ENCODE measurements around the gene AOC3.
"Not testable (repeated sequence)": the region's sequence is repeated elsewhere in the genome, so short reads cannot be mapped to it uniquely, and the experiment has no call there.

The AOC3 gene

DNA sequence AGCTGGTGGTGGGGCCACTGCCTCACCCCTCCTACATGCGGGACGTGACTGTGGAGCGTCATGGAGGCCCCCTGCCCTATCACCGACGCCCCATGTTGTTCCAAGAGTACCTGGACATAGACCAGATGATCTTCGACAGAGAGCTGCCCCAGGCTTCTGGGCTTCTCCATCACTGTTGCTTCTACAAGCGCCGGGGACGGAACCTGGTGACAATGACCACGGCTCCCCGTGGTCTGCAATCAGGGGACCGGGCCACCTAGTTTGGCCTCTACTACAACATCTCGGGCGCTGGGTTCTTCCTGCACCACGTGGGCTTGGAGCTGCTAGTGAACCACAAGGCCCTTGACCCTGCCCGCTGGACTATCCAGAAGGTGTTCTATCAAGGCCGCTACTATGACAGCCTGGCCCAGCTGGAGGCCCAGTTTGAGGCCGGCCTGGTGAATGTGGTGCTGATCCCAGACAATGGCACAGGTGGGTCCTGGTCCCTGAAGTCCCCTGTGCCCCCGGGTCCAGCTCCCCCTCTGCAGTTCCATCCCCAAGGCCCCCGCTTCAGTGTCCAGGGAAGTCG lies 16.8 kb downstream of the AOC3 start:
- DNase-seq, result not testable (repeated sequence)

DNA sequence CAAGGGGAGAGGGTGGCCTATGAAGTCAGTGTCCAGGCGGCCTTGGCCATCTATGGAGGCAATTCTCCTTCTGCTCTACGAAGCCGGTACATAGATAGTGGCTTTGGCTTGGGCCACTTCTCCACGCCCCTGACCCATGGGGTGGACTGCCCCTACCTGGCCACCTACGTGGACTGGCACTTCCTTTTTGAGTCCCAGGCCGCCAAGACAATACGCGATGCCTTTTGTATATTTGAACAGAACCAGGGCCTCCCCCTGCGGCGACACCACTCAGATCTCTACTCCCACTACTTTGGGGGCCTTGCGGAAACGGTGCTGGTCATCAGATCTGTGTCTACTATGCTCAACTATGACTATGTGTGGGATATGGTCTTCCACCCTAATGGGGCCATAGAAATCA lies 17.3 kb downstream of the AOC3 start:
- DNase-seq, result no peak

DNA sequence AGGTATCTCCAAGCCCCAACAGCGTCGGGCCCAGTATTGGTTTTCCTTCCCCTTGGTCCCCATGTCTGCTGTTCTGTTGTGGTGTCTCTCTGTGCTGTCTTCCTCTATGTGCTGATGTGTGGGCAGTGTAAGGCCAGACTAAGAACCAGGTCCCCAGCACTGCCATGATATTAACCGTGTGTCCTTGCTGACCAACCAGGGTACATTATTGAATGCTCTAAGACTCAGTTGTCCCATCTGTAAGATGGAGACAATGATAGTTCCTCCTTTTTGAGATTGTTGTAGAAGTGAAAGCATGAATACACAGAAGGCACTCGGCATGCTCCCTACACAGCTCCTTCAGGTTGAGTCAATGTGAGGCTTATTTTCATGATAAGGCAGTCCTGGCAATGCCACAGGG lies 20.6 kb downstream of the AOC3 start:
- DNase-seq, result no peak

DNA sequence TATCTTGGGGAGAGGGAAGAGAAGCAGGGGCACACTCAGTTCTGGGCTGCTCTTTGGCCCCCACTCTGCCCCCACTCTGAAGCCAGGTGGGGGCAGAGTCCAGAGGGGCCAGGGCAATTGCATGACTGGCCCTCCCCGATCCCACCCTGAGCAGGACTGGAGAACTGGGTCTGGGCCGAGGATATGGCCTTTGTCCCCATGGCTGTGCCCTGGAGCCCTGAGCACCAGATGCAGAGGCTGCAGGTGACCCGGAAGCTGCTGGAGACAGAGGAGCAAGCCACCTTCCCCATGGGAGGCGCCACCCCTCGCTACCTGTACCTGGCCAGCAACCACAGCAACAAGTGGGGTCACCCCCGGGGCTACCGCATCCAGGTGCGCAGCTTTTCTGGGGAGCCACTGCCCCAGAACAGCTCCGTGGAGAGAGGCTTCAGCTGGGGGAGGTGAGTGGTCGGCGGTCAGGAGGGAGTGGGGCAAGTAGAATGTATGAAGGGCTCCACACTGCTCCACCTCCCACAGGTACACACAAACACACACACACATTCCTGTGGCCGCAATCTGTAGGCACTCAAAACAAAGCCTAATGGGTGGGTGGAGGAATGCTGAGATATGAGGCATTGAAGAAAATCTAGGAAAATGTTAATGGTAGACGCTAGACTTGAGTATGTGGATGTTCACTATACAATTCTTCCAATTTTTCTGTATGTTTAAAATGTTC lies 21.4 kb downstream of the AOC3 start:
- DNase-seq, result no peak

DNA sequence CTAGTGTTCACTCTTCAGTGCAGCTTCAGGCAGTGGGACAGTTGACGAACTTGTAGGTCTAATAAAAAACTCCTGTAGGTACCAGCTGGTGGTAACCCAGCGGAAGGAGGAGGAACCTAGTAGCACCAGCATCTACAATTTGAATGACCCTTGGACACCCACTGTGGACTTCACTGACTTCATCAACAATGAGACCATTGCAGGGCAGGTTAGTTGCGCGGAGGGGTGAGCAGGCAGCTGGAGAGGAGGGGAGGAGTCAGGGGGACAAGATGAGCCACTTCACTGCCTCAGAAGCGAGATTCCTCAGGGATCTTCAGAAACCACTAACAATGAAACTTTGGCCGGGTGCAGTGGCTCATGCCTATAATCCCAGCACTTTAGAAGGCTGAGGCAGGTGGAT lies 22.3 kb downstream of the AOC3 start:
- DNase-seq, result no peak

DNA sequence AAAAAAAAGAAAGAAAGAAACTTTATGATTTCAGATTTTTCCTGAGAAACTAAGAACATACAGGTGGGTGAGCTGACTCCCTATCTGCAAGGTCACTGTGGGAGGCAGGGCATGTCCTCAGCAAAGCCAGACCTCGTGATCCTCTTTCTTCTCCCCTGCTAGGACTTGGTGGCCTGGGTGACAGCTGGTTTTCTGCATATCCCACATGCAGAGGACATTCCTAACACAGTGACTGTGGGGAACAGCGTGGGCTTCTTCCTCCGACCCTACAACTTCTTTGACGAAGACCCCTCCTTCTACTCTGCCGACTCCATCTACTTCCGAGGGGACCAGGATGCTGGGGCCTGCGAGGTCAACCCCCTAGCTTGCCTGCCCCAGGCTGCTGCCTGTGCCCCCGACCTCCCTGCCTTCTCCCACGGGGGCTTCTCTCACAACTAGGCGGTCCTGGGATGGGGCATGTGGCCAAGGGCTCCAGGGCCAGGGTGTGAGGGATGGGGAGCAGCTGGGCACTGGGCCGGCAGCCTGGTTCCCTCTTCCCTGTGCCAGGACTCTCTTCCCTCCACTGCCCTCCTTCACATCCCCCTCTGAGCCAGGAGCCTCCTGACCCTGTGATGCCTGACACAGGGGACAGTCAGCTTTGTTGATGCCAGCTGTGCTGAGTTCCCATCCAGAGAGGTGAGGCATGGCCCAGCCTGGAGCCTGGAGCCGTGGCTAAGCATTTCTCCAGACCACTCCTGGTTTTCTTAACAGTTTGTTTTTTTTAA lies 23.1 kb downstream of the AOC3 start:
- not testable (repeated sequence) for DNase-seq

DNA sequence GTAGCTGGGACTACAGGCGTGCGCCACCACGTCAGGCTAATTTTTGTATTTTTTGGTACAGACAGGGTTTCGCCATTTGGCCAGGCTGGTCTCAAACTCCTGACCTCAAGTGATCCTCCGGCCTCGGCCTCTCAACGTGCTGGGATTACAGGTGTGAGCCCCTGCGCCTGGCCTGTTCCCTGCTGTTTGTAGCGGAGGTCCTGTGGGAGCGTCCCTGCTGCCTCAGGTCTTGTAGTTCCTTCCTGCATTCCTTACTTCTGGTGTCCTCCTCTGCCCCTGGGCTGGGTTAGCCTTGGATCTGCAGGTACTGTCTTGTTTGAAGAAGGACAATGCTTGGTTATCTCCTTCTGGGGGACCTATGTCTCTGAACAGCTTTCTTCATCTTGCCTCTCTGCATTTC lies 26.0 kb downstream of the AOC3 start:
- DNase-seq, result no peak

DNA sequence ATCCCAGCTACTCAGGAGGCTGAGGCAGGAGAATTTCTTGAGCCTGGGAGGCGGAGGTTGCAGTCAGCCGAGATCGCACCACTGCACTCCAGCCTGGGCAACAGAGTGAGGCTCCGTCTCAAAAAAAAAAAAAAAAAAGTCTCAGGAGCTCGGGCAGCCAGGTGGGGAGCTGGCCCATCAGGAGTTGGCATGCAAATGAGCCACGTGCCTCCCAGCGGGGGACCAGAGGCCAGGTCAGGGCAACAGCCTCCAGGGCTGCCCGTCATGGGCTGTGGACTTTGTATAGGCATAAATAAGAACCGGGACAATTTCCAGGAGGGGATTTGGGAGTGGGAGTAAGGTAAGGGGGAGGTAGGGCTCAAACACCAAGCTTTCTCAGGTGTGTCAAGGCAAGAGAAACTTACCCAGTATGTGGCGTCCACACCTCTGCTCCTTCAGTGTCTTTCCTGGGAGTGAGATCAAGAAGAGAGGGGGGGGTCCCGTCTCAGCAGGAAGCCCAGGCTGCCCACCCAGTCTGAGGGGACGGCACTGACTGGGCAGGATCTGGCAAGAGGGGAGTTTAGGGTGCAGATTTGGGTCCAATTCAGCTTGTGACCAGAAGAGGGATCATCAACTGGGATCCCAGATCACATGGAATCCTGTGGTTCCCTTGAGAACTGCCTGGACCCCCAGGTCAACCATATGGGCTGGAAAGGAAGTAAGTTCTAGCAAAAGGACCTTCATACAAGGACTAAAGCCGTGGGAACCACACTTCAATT lies 27.3 kb downstream of the AOC3 start:
- DNase-seq, result no peak

DNA sequence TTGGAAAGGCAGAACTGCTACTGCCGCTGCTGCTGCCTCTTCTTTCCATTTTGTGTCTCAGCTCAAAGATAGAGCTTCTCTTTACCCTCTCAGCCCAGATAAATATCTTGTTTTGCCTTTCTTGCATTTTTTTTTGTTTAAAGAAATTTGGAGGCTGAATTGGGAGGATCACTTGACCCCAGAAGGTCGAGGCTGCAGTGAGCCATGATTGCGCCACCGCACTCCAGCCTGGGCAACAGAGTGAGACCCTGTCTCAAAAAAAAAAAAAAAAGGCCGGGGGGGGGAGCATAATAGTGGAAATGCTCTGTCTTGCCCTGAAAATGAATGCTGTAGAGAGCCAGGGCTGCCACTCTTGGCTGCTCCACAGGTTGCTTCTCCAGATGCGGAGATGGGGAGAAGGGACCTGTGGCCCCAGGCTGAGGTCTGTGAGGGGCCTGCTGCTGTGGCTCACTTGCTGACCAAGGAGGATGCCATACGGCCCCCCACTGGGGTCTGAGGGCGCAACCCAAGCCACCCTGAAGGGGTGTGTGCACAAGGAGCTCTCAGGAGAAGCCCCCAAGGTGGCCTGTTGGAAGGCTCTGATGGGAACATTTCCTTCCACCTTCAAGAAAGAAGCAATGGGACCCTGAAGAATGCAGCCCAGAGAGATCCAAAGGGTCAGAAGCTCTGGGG lies 28.1 kb downstream of the AOC3 start:
- DNase-seq, result no peak

DNA sequence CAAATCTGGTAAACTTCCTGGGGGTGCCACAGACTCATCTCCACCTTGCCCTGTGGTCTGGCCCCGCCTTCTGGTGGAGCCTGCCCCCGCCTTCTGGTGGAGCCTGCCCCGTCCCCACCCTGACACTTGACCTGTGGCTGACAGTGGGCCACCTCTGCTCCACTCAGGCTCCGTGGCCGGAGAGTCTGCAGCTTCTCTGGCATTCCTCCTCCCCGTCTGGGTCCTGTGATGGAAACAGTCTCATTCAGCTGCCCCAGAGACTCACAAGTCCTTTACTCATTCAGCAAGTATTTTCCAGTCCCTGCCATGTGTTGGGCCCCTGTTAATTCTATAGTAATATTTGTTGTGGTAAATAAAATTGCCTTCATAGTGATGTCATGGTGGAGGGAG lies 28.6 kb downstream of the AOC3 start:
- no peak for DNase-seq

DNA sequence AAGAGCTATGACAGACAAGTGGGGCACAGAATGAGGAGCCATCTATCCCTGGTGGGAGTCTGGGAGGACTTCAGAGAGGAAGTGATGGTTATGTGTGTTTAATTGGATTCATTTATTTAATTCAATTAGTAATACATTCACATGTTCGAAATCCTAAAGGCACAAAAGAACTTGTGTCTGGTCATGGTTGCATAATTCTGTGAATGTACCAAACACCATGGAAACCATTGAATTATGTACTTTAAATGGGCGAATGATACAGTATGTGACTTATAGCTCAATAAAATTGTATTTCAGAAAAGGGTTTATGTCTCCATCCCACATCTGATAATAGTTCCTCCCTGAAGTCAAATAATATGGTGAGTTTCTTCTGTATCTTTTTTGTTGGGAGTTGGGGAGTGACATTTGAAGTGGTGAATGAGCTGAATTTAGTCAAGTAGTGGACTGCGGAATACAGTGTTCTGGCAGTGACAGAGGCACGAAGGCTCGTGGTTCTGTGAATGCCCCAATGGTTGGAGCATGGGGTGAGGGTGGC lies 29.8 kb downstream of the AOC3 start:
- DNase-seq, result no peak

DNA sequence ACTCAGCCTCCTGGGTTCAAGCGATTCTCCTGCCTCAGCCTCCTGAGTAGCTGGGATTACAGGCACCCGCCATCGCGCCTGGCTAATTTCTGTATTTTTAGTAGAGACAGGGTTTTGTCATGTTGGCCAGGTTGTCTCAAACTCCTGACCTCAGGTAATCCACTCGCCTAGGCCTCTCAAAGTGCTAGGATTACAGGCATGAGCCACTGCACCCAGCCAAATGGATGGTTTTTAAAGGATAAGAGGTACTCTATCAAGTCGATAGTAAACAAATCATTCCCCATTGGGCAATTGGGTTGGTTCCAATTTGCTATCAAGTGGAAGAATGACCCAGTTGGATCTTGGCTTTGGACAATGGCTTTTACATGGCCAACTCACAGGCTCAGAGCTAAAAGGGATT lies 30.7 kb downstream of the AOC3 start:
- DNase-seq, result not testable (repeated sequence)

DNA sequence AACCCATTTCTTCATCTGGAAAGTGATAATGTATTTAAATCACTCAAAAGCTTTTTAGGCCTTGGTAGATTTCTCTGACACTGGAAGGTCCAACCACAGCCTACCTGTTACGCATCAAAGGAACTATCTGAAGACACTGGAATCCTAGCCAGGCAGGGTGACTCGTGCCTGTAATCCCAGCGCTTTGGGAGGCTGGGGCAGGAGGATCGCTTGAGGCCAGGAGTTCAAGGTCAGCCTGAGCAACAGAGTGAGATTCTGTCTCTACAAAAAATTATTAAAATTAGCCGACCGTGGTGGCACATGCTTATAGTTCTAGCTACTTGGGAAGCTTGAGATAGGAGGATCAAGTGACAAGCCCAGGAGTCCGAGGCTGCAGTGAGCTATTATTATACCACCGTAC lies 31.2 kb downstream of the AOC3 start:
- no peak for DNase-seq

DNA sequence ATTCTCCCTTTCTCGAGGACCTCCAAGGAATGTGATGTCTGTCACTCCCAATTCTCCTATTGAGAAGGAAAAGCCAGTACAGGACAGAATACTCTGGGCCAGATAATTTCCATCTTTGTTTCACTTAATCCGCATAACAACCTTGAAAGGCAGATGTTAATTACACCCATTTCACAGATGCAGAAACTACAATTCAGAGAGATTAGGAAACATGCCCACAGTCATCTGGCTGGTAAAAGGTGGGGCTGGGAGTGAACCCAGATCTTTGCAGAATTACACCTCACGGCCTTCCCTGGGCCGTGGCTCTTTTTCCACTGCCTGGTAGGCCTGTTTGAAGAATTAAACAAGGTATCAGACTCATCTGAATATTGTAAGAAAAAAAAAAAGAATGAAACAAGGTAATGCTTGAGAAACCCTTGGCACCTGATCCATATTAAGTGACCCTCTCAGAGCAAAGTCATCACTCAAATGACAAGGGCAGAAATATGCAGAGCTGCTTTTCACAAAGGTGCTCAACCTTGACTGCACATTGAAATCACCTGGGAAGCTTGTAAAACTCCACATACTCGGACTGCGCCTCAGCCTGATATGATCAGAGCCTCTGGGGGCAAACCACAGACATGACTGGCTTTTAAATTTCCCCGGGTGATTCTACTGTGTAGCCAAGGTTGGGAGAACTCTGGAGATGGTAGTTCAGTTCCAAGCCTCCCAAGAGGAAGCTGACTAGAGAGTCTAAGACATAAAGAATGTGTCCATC lies 33.0 kb downstream of the AOC3 start:
- DNase-seq, result no peak

DNA sequence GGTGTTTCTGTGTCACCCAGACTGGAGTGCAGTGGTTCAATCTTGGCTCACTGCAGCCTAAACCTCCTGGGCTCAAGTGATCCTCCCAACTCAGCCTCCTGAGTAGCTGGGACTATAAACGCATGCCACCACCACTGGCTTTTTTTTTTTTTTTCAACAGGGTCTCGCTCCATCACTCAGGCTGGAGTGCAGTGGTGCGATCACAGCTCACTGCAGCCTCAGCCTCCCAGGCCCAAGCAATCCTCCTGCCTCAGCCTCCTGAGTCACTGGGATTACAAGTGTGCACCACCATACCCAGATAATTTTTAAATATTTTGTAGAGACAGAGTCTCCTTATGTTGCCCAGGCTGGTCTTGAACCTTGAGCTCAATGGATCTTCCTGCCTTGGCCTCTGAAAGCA lies 34.8 kb downstream of the AOC3 start:
- not testable (repeated sequence) for DNase-seq

DNA sequence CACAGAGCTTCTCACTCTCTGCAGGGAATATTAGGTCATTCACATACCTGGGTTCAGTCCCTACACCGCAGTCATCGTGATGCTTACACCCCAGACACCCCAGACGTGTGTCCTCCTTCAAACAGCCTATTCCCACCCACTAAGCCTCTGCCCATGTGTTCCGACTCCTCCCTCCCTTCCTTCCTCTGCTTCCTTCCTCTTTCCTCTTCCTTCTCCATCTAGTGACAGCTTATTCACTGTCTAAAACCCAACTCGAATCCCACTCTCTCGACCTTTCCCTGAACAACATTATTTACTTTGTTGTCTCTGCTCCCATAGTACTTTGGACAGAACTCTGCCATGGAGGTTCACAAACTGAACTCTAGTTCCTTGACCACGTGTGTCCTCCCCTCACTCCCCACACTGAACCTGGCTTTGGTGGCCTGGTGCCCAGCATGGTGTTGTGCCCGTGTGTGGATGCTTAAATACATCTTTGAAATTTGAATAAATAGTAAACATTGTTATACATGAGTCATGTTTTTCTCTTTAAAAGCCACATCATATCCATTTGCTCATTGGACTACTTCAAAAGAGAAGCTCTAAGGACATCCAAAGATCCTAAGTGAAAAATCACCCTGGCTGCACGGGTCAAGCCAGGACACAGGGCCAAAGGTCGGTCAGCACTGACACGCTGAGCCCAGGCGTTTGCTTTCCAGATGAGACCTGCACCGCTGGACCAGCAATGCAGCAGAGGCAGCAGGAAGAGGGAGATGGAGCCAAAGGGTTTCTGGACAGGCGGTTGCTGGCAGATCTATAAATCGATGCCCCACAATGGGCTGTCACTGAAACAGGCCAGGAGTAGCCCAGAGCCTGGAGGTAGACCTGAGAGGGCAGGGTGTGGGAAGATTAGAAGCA lies 35.5 kb downstream of the AOC3 start:
- no peak for DNase-seq

DNA sequence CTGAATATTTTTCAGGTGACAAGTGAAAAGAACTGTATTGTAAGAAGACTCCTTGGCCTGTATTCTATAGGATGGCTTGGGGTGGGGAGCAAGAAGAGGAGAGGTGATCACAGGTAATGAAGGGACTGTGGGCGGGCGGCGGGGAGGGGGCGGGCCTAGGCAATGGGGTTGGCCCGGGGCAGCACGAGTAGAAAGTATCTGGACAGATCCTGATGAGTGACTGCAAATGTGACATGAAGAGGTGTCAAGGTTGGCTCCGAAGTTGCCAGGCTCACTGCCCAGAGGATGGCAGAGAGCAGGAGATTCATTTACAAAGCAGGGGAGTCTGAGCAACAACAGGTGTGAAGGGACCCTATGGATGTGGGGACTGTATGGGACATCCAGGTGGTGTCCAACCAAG lies 38.8 kb downstream of the AOC3 start:
- DNase-seq, result no peak

DNA sequence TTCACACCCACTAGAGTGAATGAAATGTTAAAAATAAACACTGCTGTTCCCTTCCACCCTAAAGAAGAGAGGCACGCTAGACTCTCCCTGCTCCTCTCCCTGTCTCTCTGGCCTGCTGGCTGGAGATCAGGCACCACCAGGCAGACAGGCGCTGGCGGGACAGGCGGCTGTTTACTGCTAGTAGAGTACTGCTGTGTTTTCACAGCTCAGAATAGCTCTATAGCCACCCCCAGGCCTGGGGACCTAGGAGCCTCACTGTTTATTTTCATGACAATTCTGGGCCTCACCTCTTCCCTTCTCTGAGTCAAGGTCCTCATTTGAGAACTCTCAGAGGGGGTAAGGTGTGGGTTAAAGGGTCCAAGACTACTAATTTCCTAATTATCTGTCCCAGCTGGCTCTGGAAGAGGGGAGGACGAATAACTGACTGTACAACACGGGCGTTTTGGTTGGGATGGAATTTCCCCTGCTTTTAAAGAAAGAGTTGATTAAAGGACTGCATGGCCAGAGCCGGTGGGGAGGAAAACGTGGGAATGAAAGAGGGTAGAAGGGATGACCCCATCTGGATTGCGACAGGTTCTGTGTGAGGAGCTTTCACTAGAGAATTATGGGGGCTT lies 40.6 kb downstream of the AOC3 start:
- DNase-seq, result no peak

DNA sequence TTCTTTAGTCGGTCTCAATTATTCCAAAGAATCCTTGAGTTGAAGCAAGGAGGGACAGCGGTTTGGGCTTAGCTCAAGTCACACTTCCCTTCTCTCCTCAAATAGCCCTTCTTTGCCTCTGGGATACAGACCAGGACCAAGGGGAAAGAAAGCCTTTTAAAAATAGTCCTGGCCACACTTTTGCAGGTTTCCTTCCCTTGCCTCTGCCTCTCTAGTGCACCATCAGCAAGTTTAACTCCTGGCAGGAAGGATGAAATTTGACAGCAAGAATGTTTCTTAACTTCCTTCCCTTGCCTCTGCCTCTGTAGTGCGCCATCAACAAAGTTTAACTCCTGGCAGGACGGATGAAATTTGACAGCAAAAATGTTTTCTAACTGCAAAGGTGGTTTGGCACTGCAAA lies 42.4 kb downstream of the AOC3 start:
- DNase-seq, result no peak

All from NCI-H446 treated with DMSO at 0.1 percent for 48 hours (cell line).